Neural crest cell (in vitro differentiated cells): ENCODE measurements around the gene NPR1. TPM values are rescaled to one million over a fixed set of nuclear protein-coding genes. Genes with fewer than 3 reads are reported as not detected.

Source experiments
- DNase-seq: peaks from one replicate; pipeline ENCODE4 v3.0.0; 2021; ENCODE audit warnings: low read depth, mixed read lengths, low spot score
- H3K27ac Mint-ChIP-seq: one replicate; pipeline ENCODE4 v1.8.0; 2021; ENCODE audit warnings: mild to moderate bottlenecking, mixed read lengths; ENCODE audit not compliant: unreplicated experiment
- H3K27me3 Mint-ChIP-seq: 2 replicates; pipeline ENCODE4 v1.8.0; 2021; ENCODE audit warnings: low read depth, mild to moderate bottlenecking, mixed read lengths
- H3K36me3 Mint-ChIP-seq: 2 replicates; pipeline ENCODE4 v1.8.0; 2021; ENCODE audit warnings: low read depth, mild to moderate bottlenecking, mixed read lengths
- H3K4me1 Mint-ChIP-seq: 2 replicates; pipeline ENCODE4 v1.8.0; 2021; ENCODE audit warnings: mixed read lengths
- H3K4me3 Mint-ChIP-seq: one replicate; pipeline ENCODE4 v1.8.0; 2021; ENCODE audit warnings: mild to moderate bottlenecking, mixed read lengths
- H3K9me3 Mint-ChIP-seq: 2 replicates; pipeline ENCODE4 v1.8.0; 2021; ENCODE audit warnings: mixed read lengths
- CTCF ChIP-seq: fragments of 200-600 bp; sonication (generic); conservative IDR thresholded peaks from 2 replicates; pipeline ENCODE4 v1.5.0; 2021; ENCODE audit warnings: antibody characterized with exemption, mild to moderate bottlenecking
- total RNA-seq: library from RNA; stranded (reverse); gene quantifications from 2 replicates; pipeline ENCODE4 v1.2.1, GENCODE V29; 2021

NPR1 gene
- total RNA-seq, 1 donor from 2014 or later = 0.93 TPM

GRCh38 chr1:153659175-153659534 is 19.3 kb upstream of the NPR1 start:
- Mint-ChIP-seq H3K27ac (peak overlapping the region; percentile 94), H3K4me1 (peaks cover 17% of the 10 kb centered on the region), H3K4me3 (peak overlapping the region; percentile 97), H3K9me3 (no peaks in the 10 kb centered on the region), H3K36me3 (peaks cover 5% of the 10 kb centered on the region), H3K27me3 (no peaks in the 10 kb centered on the region)
- TF ChIP-seq CTCF = no peak
- DNase-seq = no peak

GRCh38 chr1:153659656-153660055 is 18.8 kb upstream of the NPR1 start:
- Mint-ChIP-seq H3K27me3 (no peaks in the 10 kb centered on the region), H3K4me1 (peaks cover 17% of the 10 kb centered on the region), H3K4me3 (peak overlapping the region; percentile 97), H3K27ac (peak overlapping the region; percentile 94), H3K36me3 (peaks cover 7% of the 10 kb centered on the region), H3K9me3 (no peaks in the 10 kb centered on the region)
- no peak for DNase-seq
- no peak for TF ChIP-seq CTCF

- no peak for DNase-seq
- Mint-ChIP-seq H3K27ac (no peak overlapping the region), H3K36me3 (peaks cover 14% of the 10 kb centered on the region), H3K27me3 (no peaks in the 10 kb centered on the region), H3K9me3 (no peaks in the 10 kb centered on the region), H3K4me3 (peak overlapping the region; percentile 71), H3K4me1 (peaks cover 17% of the 10 kb centered on the region)
- TF ChIP-seq CTCF = no peak
These were observed 17.3 kb upstream of the NPR1 start for GRCh38 chr1:153661111-153661708.

- no peaks in the 10 kb centered on the region for H3K27me3 Mint-ChIP-seq
- H3K4me1 Mint-ChIP-seq = peaks cover 17% of the 10 kb centered on the region
- no peaks in the 10 kb centered on the region for H3K9me3 Mint-ChIP-seq
- H3K27ac Mint-ChIP-seq = no peak overlapping the region
- no peak for TF ChIP-seq CTCF
- no peak for DNase-seq
- peaks cover 14% of the 10 kb centered on the region for H3K36me3 Mint-ChIP-seq
- peak overlapping the region; percentile 8 for H3K4me3 Mint-ChIP-seq
These were observed 16.2 kb upstream of the NPR1 start for GRCh38 chr1:153662269-153662668.

GRCh38 chr1:153663211-153663610 is 15.3 kb upstream of the NPR1 start:
- no peak overlapping the region for H3K27ac Mint-ChIP-seq
- no peak for TF ChIP-seq CTCF
- peaks cover 20% of the 10 kb centered on the region for H3K36me3 Mint-ChIP-seq
- H3K4me3 Mint-ChIP-seq = no peak overlapping the region
- H3K9me3 Mint-ChIP-seq = no peaks in the 10 kb centered on the region
- peaks cover 24% of the 10 kb centered on the region for H3K4me1 Mint-ChIP-seq
- H3K27me3 Mint-ChIP-seq = no peaks in the 10 kb centered on the region
- DNase-seq = no peak
